SK-N-SH (cell line): ENCODE data around the gene MCCD1. TPM values are rescaled to one million over a fixed set of nuclear protein-coding genes. Genes with fewer than 3 reads are reported as not detected.

Experiments used
- CTCF ChIA-PET: fragments of 300-600, 350-600 bp; formaldehyde crosslinking; extraction: SDS; loops from one replicate; lab custom pipeline; 2021; lab: Yijun Ruan, JAX
- POLR2A ChIA-PET: fragments of 350-600 bp; sonication (Branson Sonifier 250); formaldehyde crosslinking; extraction: SDS; loops from one replicate; lab custom pipeline; 2020; ENCODE audit warnings: antibody characterized with exemption, inconsistent platforms; lab: Yijun Ruan, JAX
- DNase-seq: peaks from one replicate; pipeline ENCODE4 v3.0.0; 2012
- H2AFZ ChIP-seq: fragments of 200-600 bp; sonication (generic); 2 replicates; pipeline ENCODE4 v1.8.1; 2016; ENCODE audit warnings: antibody characterized with exemption, mild to moderate bottlenecking, low read depth
- H3F3A ChIP-seq: fragments of 200-600 bp; sonication (generic); replicated peaks from 2 replicates; pipeline ENCODE3; 2016; ENCODE audit warnings: antibody characterized with exemption, mild to moderate bottlenecking; ENCODE audit not compliant: insufficient read depth
- H3K27ac ChIP-seq, 2 experiments: fragments of 200-500 bp in 1 of 2; fragments of 200-600 bp in 1 of 2; sonication (Bioruptor generic) in 1 of 2; sonication (generic), shearing (Covaris generic) in 1 of 2; 2 replicates each; pipeline versions ENCODE4 v1.5.1 to v1.6.1; 2014 to 2016; ENCODE audit warnings: low read depth in 2 of 2, inconsistent platforms in 1 of 2, low read length in 1 of 2, mild to moderate bottlenecking in 1 of 2, mixed read lengths in 1 of 2
- H3K27me3 ChIP-seq: fragments of 200-600 bp; sonication (generic), shearing (Covaris generic); 2 replicates; pipeline ENCODE4 v1.6.1; 2016; ENCODE audit warnings: mixed run types; ENCODE audit not compliant: insufficient read depth
- H3K36me3 ChIP-seq, 2 experiments: fragments of 200-500 bp in 1 of 2; fragments of 200-600 bp in 1 of 2; sonication (Bioruptor generic) in 1 of 2; sonication (generic) in 1 of 2; replicated peaks in 1 of 2; 2 replicates each; pipeline versions ENCODE3 to v1.5.1; 2014 to 2016; ENCODE audit warnings: low read length in 1 of 2, mild to moderate bottlenecking in 1 of 2; ENCODE audit not compliant: insufficient read depth in 2 of 2, control insufficient read depth in 1 of 2
- H3K4me1 ChIP-seq, 2 experiments: fragments of 200-500 bp in 1 of 2; fragments of 200-600 bp in 1 of 2; sonication (Bioruptor generic) in 1 of 2; sonication (generic), shearing (Covaris generic) in 1 of 2; 2 replicates each; pipeline versions ENCODE4 v1.5.1 to v1.6.1; 2014 to 2016; ENCODE audit warnings: low read depth in 1 of 2, low read length in 1 of 2, mixed run types in 1 of 2; ENCODE audit not compliant: insufficient read depth in 2 of 2, control insufficient read depth in 1 of 2
- H3K4me2 ChIP-seq: fragments of 200-600 bp; sonication (generic), shearing (Covaris generic); 2 replicates; pipeline ENCODE4 v1.6.1; 2017; ENCODE audit warnings: mixed run types
- H3K4me3 ChIP-seq, 2 experiments: fragments of 200-500 bp in 1 of 2; fragments of 200-600 bp in 1 of 2; sonication (Bioruptor generic) in 1 of 2; sonication (generic), shearing (Covaris generic) in 1 of 2; 2 replicates each; pipeline versions ENCODE4 v1.5.1 to v1.8.1; 2014 to 2016; ENCODE audit warnings: low read depth in 2 of 2, inconsistent platforms in 1 of 2, low read length in 1 of 2, mild to moderate bottlenecking in 1 of 2, mixed read lengths in 1 of 2, moderate library complexity in 1 of 2
- H3K79me2 ChIP-seq: fragments of 200-600 bp; sonication (generic); 2 replicates; pipeline ENCODE4 v1.8.1; 2017; ENCODE audit warnings: mild to moderate bottlenecking; ENCODE audit not compliant: insufficient read depth
- H3K9ac ChIP-seq: fragments of 200-600 bp; sonication (generic); 2 replicates; pipeline ENCODE4 v1.6.1; 2017; ENCODE audit warnings: mixed run types
- H3K9me2 ChIP-seq: fragments of 200-600 bp; sonication (generic); 2 replicates; pipeline ENCODE4 v1.6.1; 2017; ENCODE audit warnings: mixed run types
- H3K9me3 ChIP-seq: fragments of 200-600 bp; sonication (generic); 2 replicates; pipeline ENCODE4 v1.6.1; 2017; ENCODE audit warnings: mixed run types, mild to moderate bottlenecking, moderate library complexity
- H4K20me1 ChIP-seq: fragments of 200-600 bp; sonication (generic); 2 replicates; pipeline ENCODE4 v1.6.1; 2017; ENCODE audit warnings: mild to moderate bottlenecking, mixed run types; ENCODE audit not compliant: insufficient read depth
- CHD2 ChIP-seq: fragments of 150-350 bp; IDR thresholded peaks from 2 replicates; pipeline ENCODE4 v1.6.1; 2018; ENCODE audit warnings: low read length; ENCODE audit not compliant: partially characterized antibody
- FOXJ3 ChIP-seq: sonication (generic); formaldehyde crosslinking; IDR thresholded peaks from 2 replicates; pipeline ENCODE4 v1.5.1; 2020; ENCODE audit warnings: mild to moderate bottlenecking, missing genetic modification reagents
- JUND ChIP-seq: IDR thresholded peaks from 2 replicates; pipeline ENCODE4 v1.4.0; 2012
- MAX ChIP-seq: IDR thresholded peaks from 2 replicates; pipeline ENCODE4 v1.4.0; 2012; ENCODE audit warnings: low read depth
- NFIC ChIP-seq: IDR thresholded peaks from 2 replicates; pipeline ENCODE4 v1.4.0; 2012; ENCODE audit warnings: borderline replicate concordance
- NRF1 ChIP-seq: IDR thresholded peaks from 2 replicates; pipeline ENCODE4 v1.6.1; 2012; ENCODE audit warnings: low read depth, mild to moderate bottlenecking, low read length
- POLR2AphosphoS5 ChIP-seq: IDR thresholded peaks from 2 replicates; pipeline ENCODE4 v1.6.1; 2012; ENCODE audit warnings: low read depth, low read length
- REST ChIP-seq: IDR thresholded peaks from 2 replicates; pipeline ENCODE4 v1.6.1; 2012; ENCODE audit warnings: mild to moderate bottlenecking, low read depth, low read length, moderate library complexity
- RFX5 ChIP-seq: IDR thresholded peaks from 2 replicates; pipeline ENCODE4 v1.6.1; 2012; ENCODE audit warnings: mild to moderate bottlenecking, improper control_type of control experiment, low read length
- SIN3A ChIP-seq: IDR thresholded peaks from 2 replicates; pipeline ENCODE4 v1.6.1; 2012; ENCODE audit warnings: low read depth, mild to moderate bottlenecking, low read length, moderate library complexity, borderline replicate concordance
- SMC3 ChIP-seq: IDR thresholded peaks from 2 replicates; pipeline ENCODE4 v1.6.1; 2012; ENCODE audit warnings: low read depth, low read length, improper control_type of control experiment
- TAF1 ChIP-seq: IDR thresholded peaks from 2 replicates; pipeline ENCODE4 v1.6.1; 2012; ENCODE audit warnings: low read depth, mild to moderate bottlenecking, low read length, moderate library complexity, borderline replicate concordance
- TCF12 ChIP-seq: IDR thresholded peaks from 2 replicates; pipeline ENCODE4 v1.4.0; 2012
- TEAD4 ChIP-seq: IDR thresholded peaks from 2 replicates; pipeline ENCODE4 v1.4.0; 2012; ENCODE audit warnings: mild to moderate bottlenecking, borderline replicate concordance; ENCODE audit not compliant: insufficient read depth
- USF1 ChIP-seq: IDR thresholded peaks from 2 replicates; pipeline ENCODE4 v1.4.0; 2012; ENCODE audit warnings: low read depth, borderline replicate concordance
- USF2 ChIP-seq: fragments of 150-350 bp; IDR thresholded peaks from 2 replicates; pipeline ENCODE4 v1.6.1; 2017; ENCODE audit warnings: antibody characterized with exemption, low read length, low read depth, borderline replicate concordance
- YY1 ChIP-seq: IDR thresholded peaks from 2 replicates; pipeline ENCODE4 v1.4.0; 2012; ENCODE audit warnings: low read depth, mild to moderate bottlenecking
- WGBS: methylation state at CpG from one replicate; pipeline ENCODE4 v1.1.6; 2017; ENCODE audit warnings: low lambda C conversion rate; 5-methylcytosine and 5-hydroxymethylcytosine counted together
- polyA plus RNA-seq, 3 experiments: library from polyadenylated mRNA; depleted of rRNA; stranded (reverse); fragments of >200 nt; gene quantifications; 2 replicates each; pipeline ENCODE4 v1.2.3, GENCODE V29; 2012

MCCD1 gene
- polyA plus RNA-seq, 1 of the 3 experiments (the other 2 are of a cell fraction) = not detected

- no peaks in the 10 kb centered on the region for H3K27me3 ChIP-seq
- H3K36me3 ChIP-seq = peaks cover 6 to 11% of the 10 kb centered on the region in 2 experiments
- H3K79me2 ChIP-seq = no peaks in the 10 kb centered on the region
- H3K9me3 ChIP-seq = no peaks in the 10 kb centered on the region
- no peak for TF ChIP-seq POLR2AphosphoS5
- TF ChIP-seq REST = no peak
- TF ChIP-seq NRF1 = no peak
- no peak for TF ChIP-seq YY1
- TF ChIP-seq TAF1 = no peak
- no peak for TF ChIP-seq USF2
- no peak for TF ChIP-seq SIN3A
- no peak for TF ChIP-seq JUND
- no peak for TF ChIP-seq FOXJ3
- no peak for TF ChIP-seq CHD2
- no peak for TF ChIP-seq NFIC
- no peak for TF ChIP-seq TEAD4
- TF ChIP-seq MAX = no peak
- TF ChIP-seq RFX5 = no peak
- no peak for TF ChIP-seq USF1
- no peak for TF ChIP-seq TCF12
- TF ChIP-seq SMC3 = no peak
- H3K4me1 ChIP-seq = peaks cover 0 to 14% of the 10 kb centered on the region in 2 experiments; a peak in 2 of 4 replicates
- WGBS = 66% methylated on average over 8 of the region's 8 CpGs
- no peak overlapping the region for H3K4me3 ChIP-seq
- H4K20me1 ChIP-seq = peaks cover 7% of the 10 kb centered on the region; the same call in 1 of the 2 replicates
- CTCF ChIA-PET = interaction anchor here (1.2 to 1.4 kb wide), 2 partner anchors 31 to 73 kb away, joined by 3 to 5 read pairs; no protein-coding TSS in a partner anchor
- 0 out of 2 replicates have a peak overlapping the region, but pooled peaks have one; percentile 29 for H2AFZ ChIP-seq
- DNase-seq = no peak
- H3F3A ChIP-seq = peaks cover 12% of the 10 kb centered on the region
- H3K9ac ChIP-seq = 0 out of 2 replicates have a peak overlapping the region, but pooled peaks have one; percentile 12
- POLR2A ChIA-PET = interaction anchor here (0.6 kb wide), 1 partner anchor 127 kb away, joined by 4 read pairs; the partner anchor contains the start of gene BAG6
- H3K4me2 ChIP-seq = peak overlapping the region; percentile 64; the same call in 1 of the 2 replicates
- peak overlapping the region in 1 of 2 experiments; percentile 80; a peak in 2 of 4 replicates for H3K27ac ChIP-seq
- H3K9me2 ChIP-seq = no peaks in the 10 kb centered on the region
Observed at GRCh38 chr6:31525553-31525931, 3.2 kb upstream of the MCCD1 start.
